Kidney (tissue), 14 donors: ENCODE data around the gene CES3. TPM values are rescaled to one million over a fixed set of nuclear protein-coding genes. Genes with fewer than 3 reads are reported as not detected.
A peak's percentile ranks its signal among the peaks of the same experiment; 100 is the strongest.

Experiments used
- DNase-seq, 5 donors: peaks; one replicate each; pipeline ENCODE4 v3.0.0-alpha.2; 2013 to 2020
- FAIRE-seq: peaks from 2 replicates; lab custom pipeline; 2012; peaks lifted over from hg19 to GRCh38; lab: Jason Lieb, UNC
- H3K27ac ChIP-seq, 2 donors: one replicate each; pipeline ENCODE4 v1.7.0; 2013; ENCODE audit warnings: low read depth in 2 of 2, low read length in 2 of 2, inconsistent platforms in 1 of 2
- H3K27me3 ChIP-seq: one replicate; pipeline ENCODE4 v1.7.1; 2013; ENCODE audit warnings: low read length, inconsistent platforms; ENCODE audit not compliant: control insufficient read depth, insufficient read depth
- H3K36me3 ChIP-seq, 3 donors: one replicate each; pipeline versions ENCODE4 v1.7.0 to v1.7.1; 2013; ENCODE audit warnings: low read length in 3 of 3, control low read depth in 1 of 3, inconsistent platforms in 1 of 3; ENCODE audit not compliant: insufficient read depth in 3 of 3, control insufficient read depth in 2 of 3
- H3K4me1 ChIP-seq, 3 donors: one replicate each; pipeline versions ENCODE4 v1.7.0 to v1.7.1; 2013; ENCODE audit warnings: low read length in 3 of 3, inconsistent platforms in 1 of 3, low read depth in 1 of 3; ENCODE audit not compliant: control insufficient read depth in 2 of 3, insufficient read depth in 2 of 3
- H3K4me3 ChIP-seq, 3 donors: one replicate each; pipeline versions ENCODE4 v1.7.0 to v1.8.1; 2013; ENCODE audit warnings: low read length in 3 of 3, control low read depth in 1 of 3, inconsistent platforms in 1 of 3
- H3K9ac ChIP-seq, 3 donors: one replicate each; pipeline versions ENCODE4 v1.7.0 to v1.7.1; 2013; ENCODE audit warnings: low read length in 3 of 3, control low read depth in 1 of 3, inconsistent platforms in 1 of 3
- H3K9me3 ChIP-seq, 3 donors: one replicate each; pipeline versions ENCODE4 v1.7.0 to v1.7.1; 2013; ENCODE audit warnings: low read length in 3 of 3, control low read depth in 1 of 3, inconsistent platforms in 1 of 3; ENCODE audit not compliant: control insufficient read depth in 2 of 3, insufficient read depth in 1 of 3
- CTCF ChIP-seq: IDR thresholded peaks from 3 replicates; pipeline ENCODE4 v1.5.1; 2012; ENCODE audit warnings: mild to moderate bottlenecking, moderate library complexity, borderline replicate concordance; ENCODE audit not compliant: insufficient read depth; ENCODE audit errors: extremely low read depth
- intact Hi-C: fragments of 100-400 bp; cut with DNase I; formaldehyde crosslinking; loops from one replicate; pipeline ENCODE4 v1.11.1; 2022
- polyA plus RNA-seq: library from polyadenylated mRNA; stranded (reverse); fragments of 350-450 nt; fragmentation: Illumina TruSeq; extraction: RNeasy Lipid Tissue Mini Kit (QIAGEN cat#74804); gene quantifications from one replicate; pipeline ENCODE4 v1.2.3, GENCODE V29; 2014; ENCODE audit warnings: low read depth, low replicate concordance; ENCODE audit not compliant: insufficient read depth
- total RNA-seq: library from RNA; stranded (reverse); fragmentation: NEBNext Ultra II Directional; extraction: Animal tissue kit (Norgen Biotek cat#: 25700); gene quantifications from one replicate; pipeline ENCODE4 v1.2.1, GENCODE V29; 2021
- donor health status: control.
- donor health status: control.
- donor health status: control.
- donor health status: control.
- donor health status: control.
- donor health status: DM: yes; HTN: yes; CAD: no.
- donor health status: Normal renal cell carcinoma (clear cell type).

Gene CES3
- total and polyA plus RNA-seq, 2 donors from 2014 or later, result 2.1 to 7.8 TPM

DNA sequence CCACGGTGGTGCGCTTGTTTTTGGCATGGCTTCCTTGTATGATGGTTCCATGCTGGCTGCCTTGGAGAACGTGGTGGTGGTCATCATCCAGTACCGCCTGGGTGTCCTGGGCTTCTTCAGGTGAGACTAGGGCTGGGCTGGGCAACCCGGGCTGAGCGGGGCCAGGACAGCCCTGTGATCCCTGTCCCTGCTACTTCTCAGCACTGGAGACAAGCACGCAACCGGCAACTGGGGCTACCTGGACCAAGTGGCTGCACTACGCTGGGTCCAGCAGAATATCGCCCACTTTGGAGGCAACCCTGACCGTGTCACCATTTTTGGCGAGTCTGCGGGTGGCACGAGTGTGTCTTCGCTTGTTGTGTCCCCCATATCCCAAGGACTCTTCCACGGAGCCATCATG lies 20.8 kb upstream of the CES3 start:
- Histone ChIP-seq H3K9ac (no peak overlapping the region), H3K9me3 (no peaks in the 10 kb centered on the region), H3K27me3 (no peaks in the 10 kb centered on the region), H3K4me1 (peaks cover 0 to 19% (median 17%) of the 10 kb centered on the region in 3 donors), H3K27ac (no peak overlapping the region), H3K4me3 (no peak overlapping the region), H3K36me3 (peaks cover 0 to 52% (median 36%) of the 10 kb centered on the region in 3 donors)
- DNase-seq, result peak in 1 of 5 donors; percentile 43
- no peak for TF ChIP-seq CTCF
- intact Hi-C loops, result no loop called here
- FAIRE-seq, result no peak

- Histone ChIP-seq H3K27me3 (peaks cover 2% of the 10 kb centered on the region), H3K4me3 (no peak overlapping the region), H3K36me3 (peaks cover 0 to 47% (median 33%) of the 10 kb centered on the region in 3 donors), H3K4me1 (peaks cover 0 to 10% (median 2%) of the 10 kb centered on the region in 3 donors), H3K9ac (no peak overlapping the region), H3K27ac (no peak overlapping the region), H3K9me3 (no peaks in the 10 kb centered on the region)
- intact Hi-C loops, result no loop called here
- TF ChIP-seq CTCF, result no peak
- DNase-seq (no peak), FAIRE-seq (no peak)
These were observed 18.1 kb upstream of the CES3 start for GRCh38 chr16:66942981-66943380.

DNA sequence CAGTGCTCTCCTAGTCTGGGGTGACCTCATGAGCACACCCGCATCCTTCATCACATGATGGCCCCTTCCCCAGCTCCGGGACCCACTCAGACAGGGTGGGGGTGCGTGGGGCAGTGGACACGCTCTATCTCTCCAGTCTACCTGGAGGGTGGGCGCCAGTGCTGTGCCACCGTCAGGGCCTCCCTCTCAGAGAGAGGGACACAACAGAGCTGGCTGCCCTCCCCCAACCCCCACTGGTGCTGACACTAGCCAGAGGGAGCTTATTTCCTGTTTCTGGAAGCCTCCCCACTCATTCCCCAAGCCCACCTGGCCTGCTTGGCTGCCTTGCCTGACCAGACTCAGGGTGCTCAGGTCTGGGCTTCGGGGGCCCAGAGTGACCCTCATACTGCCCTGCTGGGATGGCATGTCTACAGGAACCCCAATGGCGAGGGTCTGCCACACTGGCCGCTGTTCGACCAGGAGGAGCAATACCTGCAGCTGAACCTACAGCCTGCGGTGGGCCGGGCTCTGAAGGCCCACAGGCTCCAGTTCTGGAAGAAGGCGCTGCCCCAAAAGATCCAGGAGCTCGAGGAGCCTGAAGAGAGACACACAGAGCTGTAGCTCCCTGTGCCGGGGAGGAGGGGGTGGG lies 17.5 kb upstream of the CES3 start:
- Histone ChIP-seq H3K4me3 (no peak overlapping the region), H3K9me3 (no peaks in the 10 kb centered on the region), H3K9ac (no peak overlapping the region), H3K27me3 (peaks cover 2% of the 10 kb centered on the region), H3K4me1 (peaks cover 0 to 9% (median 5%) of the 10 kb centered on the region in 3 donors), H3K36me3 (peaks cover 0 to 42% (median 33%) of the 10 kb centered on the region in 3 donors), H3K27ac (no peak overlapping the region)
- intact Hi-C loops, result no loop called here
- DNase-seq (no peak), FAIRE-seq (no peak)
- TF ChIP-seq CTCF, result no peak
